ENCODE results near the gene CDH23.

DNA sequence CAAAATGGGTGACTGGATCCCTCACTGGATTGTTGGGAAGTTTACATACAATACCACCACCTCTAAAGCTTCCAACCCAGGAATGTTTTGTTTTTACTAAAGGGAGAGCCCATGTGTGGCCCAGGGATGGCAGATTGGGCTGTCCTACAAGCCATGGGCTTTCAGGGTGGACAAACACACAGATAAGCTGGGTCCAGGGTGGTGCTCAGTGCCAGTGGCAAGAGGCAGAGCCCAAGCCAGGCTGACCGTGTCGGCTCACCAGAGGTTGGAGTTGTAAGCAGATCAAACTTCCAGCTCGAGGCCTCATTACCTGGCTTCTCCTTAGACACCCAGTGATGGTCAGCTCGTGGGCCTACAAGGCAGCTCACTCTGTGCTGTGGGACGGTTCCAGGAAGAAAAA, 52.3 kb downstream of the CDH23 start:
- TF ChIP-seq, protein P1, sequence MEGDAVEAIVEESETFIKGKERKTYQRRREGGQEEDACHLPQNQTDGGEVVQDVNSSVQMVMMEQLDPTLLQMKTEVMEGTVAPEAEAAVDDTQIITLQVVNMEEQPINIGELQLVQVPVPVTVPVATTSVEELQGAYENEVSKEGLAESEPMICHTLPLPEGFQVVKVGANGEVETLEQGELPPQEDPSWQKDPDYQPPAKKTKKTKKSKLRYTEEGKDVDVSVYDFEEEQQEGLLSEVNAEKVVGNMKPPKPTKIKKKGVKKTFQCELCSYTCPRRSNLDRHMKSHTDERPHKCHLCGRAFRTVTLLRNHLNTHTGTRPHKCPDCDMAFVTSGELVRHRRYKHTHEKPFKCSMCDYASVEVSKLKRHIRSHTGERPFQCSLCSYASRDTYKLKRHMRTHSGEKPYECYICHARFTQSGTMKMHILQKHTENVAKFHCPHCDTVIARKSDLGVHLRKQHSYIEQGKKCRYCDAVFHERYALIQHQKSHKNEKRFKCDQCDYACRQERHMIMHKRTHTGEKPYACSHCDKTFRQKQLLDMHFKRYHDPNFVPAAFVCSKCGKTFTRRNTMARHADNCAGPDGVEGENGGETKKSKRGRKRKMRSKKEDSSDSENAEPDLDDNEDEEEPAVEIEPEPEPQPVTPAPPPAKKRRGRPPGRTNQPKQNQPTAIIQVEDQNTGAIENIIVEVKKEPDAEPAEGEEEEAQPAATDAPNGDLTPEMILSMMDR (IDR thresholded peaks at IDR 0.05): no peak
- no peak for TF ChIP-seq POLR2A (IDR thresholded peaks at IDR 0.05)

All from transverse colon (tissue), 3 donors.